SK-N-SH treated with all-trans-retinoic acid at 6 μM for 48 hours (cell line): ENCODE results near the gene STOML1.

Experiments
- PATZ1 ChIP-seq: fragments of 250-450 bp; sonication (Bioruptor Pico); IDR thresholded peaks from 2 replicates; pipeline ENCODE4 v1.8.0; 2020; ENCODE audit warnings: mild to moderate bottlenecking, moderate library complexity, borderline replicate concordance
- TSHZ2 ChIP-seq: fragments of 250-450 bp; sonication (Bioruptor Pico); IDR thresholded peaks from 2 replicates; pipeline ENCODE4 v1.5.0; 2020; ENCODE audit warnings: mild to moderate bottlenecking, moderate library complexity

- TF ChIP-seq PATZ1 (CRISPR knock-in tag) (no peak), TSHZ2 (no peak)
Observed at GRCh38 chr15:74019734-74020133, 27.6 kb upstream of the STOML1 start.
